Endothelial cell of umbilical vein (primary cell): ENCODE measurements around the gene GALK1. TPM values are rescaled to one million over a fixed set of nuclear protein-coding genes. Genes with fewer than 3 reads are reported as not detected.

Source experiments
- BruUV-seq: library from RNA; stranded (reverse); fragments of 400-500 nt; replicated peaks from 2 replicates; lab custom pipeline; 2021; lab: Mats Ljungman, UMichigan
- CTCF ChIA-PET: fragments of 300-600, 350-600 bp; sonication (Branson Sonifier 250); formaldehyde crosslinking; loops from one replicate; lab custom pipeline; 2021; ENCODE audit warnings: antibody characterized with exemption, inconsistent platforms; lab: Charles Lee
- POLR2A ChIA-PET: fragments of 300-600, 350-600 bp; sonication (Branson Sonifier 250); formaldehyde crosslinking; loops from one replicate; lab custom pipeline; 2021; ENCODE audit warnings: antibody characterized with exemption, inconsistent platforms; lab: Charles Lee
- DNase-seq: peaks from one replicate; pipeline ENCODE4 v3.0.0-alpha.2; 2011; ENCODE audit warnings: low read depth, low spot score
- FAIRE-seq: peaks from 2 replicates; lab custom pipeline; 2011; peaks lifted over from hg19 to GRCh38; lab: Jason Lieb, UNC
- H2AFZ ChIP-seq: 2 replicates; pipeline ENCODE4 v1.6.0; 2012; ENCODE audit warnings: low read depth, low read length, control low read depth, inconsistent platforms
- H3K27ac ChIP-seq: 2 replicates; pipeline ENCODE4 v1.5.1; 2011; ENCODE audit warnings: low read depth, mild to moderate bottlenecking, control low read depth, low read length, moderate library complexity; ENCODE audit not compliant: insufficient read depth
- H3K27me3 ChIP-seq, 2 experiments: 2 replicates each; pipeline versions ENCODE4 v1.6.0 to v1.6.1; 2011; ENCODE audit warnings: low read length in 2 of 2, mixed read lengths in 1 of 2; ENCODE audit not compliant: control insufficient read depth in 2 of 2, insufficient read depth in 2 of 2
- H3K36me3 ChIP-seq, 2 experiments: 2 replicates in 1 of 2; 3 replicates in 1 of 2; pipeline ENCODE4 v1.5.1; 2011; ENCODE audit warnings: low read length in 2 of 2, mild to moderate bottlenecking in 1 of 2, moderate library complexity in 1 of 2; ENCODE audit not compliant: control insufficient read depth in 2 of 2, insufficient read depth in 2 of 2; ENCODE audit errors: extremely low read depth in 1 of 2
- H3K4me1 ChIP-seq: 3 replicates; pipeline ENCODE4 v1.5.1; 2011; ENCODE audit warnings: mild to moderate bottlenecking, low read length; ENCODE audit not compliant: control insufficient read depth, insufficient read depth; ENCODE audit errors: extremely low read depth
- H3K4me2 ChIP-seq: 2 replicates; pipeline ENCODE4 v1.6.1; 2011; ENCODE audit warnings: low read length, control low read depth, mixed read lengths; ENCODE audit not compliant: insufficient read depth
- H3K4me3 ChIP-seq, 3 experiments: fragments of 200-600 bp in 1 of 3; sonication (generic), shearing (Covaris generic) in 1 of 3; replicated peaks in 1 of 3; 2 replicates each; pipeline ENCODE4 v1.5.1; 2011 to 2016; ENCODE audit warnings: control low read depth in 3 of 3, low read length in 3 of 3, mild to moderate bottlenecking in 2 of 3, inconsistent platforms in 1 of 3, low read depth in 1 of 3, moderate library complexity in 1 of 3; ENCODE audit not compliant: insufficient read depth in 1 of 3
- H3K79me2 ChIP-seq: 2 replicates; pipeline ENCODE4 v1.6.0; 2012; ENCODE audit warnings: low read length, inconsistent platforms; ENCODE audit not compliant: control insufficient read depth, insufficient read depth
- H3K9ac ChIP-seq: replicated peaks from 2 replicates; pipeline ENCODE3; 2011; ENCODE audit warnings: low read length, control low read depth; ENCODE audit not compliant: insufficient read depth; ENCODE audit errors: extremely low read depth
- H3K9me1 ChIP-seq: replicated peaks from 3 replicates; pipeline ENCODE4 v1.6.0; 2011; ENCODE audit warnings: mild to moderate bottlenecking, low read length; ENCODE audit not compliant: control insufficient read depth, insufficient read depth; ENCODE audit errors: extremely low read depth
- H3K9me3 ChIP-seq: replicated peaks from 2 replicates; pipeline ENCODE4 v1.5.1; 2012; ENCODE audit warnings: low read length, inconsistent platforms; ENCODE audit not compliant: control insufficient read depth, insufficient read depth
- H4K20me1 ChIP-seq: replicated peaks from 2 replicates; pipeline ENCODE3; 2011; ENCODE audit warnings: mild to moderate bottlenecking, low read length; ENCODE audit not compliant: control insufficient read depth, insufficient read depth; ENCODE audit errors: extremely low read depth
- CTCF ChIP-seq, 2 donors: IDR thresholded peaks; 1 replicate in 1 of 2; 2 replicates in 1 of 2; pipeline ENCODE4 v1.5.1; 2011; ENCODE audit warnings: low read length in 2 of 2, mild to moderate bottlenecking in 2 of 2, moderate library complexity in 2 of 2, control low read depth in 1 of 2, inconsistent platforms in 1 of 2, low read depth in 1 of 2; ENCODE audit not compliant: insufficient read depth in 1 of 2; ENCODE audit errors: extremely low read depth in 1 of 2
- JUN ChIP-seq: IDR thresholded peaks from 2 replicates; pipeline ENCODE4 v1.6.1; 2011; ENCODE audit warnings: borderline replicate concordance, low read depth; ENCODE audit not compliant: insufficient read length, insufficient read depth
- MYC ChIP-seq: IDR thresholded peaks from one replicate; pipeline ENCODE4 v1.6.1; 2011; ENCODE audit warnings: mild to moderate bottlenecking, low read depth, low read length
- POLR2A ChIP-seq: IDR thresholded peaks from 2 replicates; pipeline ENCODE4 v1.6.1; 2012; ENCODE audit warnings: low read depth, mild to moderate bottlenecking, control low read depth, low read length
- dilution Hi-C: fragments of 300-500 bp; cut with MboI; formaldehyde crosslinking; loops from one replicate; pipeline ENCODE4 v1.15.0; 2019; ENCODE audit warnings: low sequenced_read_pairs; ENCODE audit not compliant: extremely low pct_ligation_motif_present
- intact Hi-C: fragments of 100-400 bp; cut with micrococcal nuclease; formaldehyde crosslinking; loops from one replicate; pipeline ENCODE4 v1.10.0; 2022
- polyA plus RNA-seq, 4 experiments: library from polyadenylated mRNA; depleted of rRNA in 3 of 4; stranded (reverse) in 3 of 4; unstranded in 1 of 4; fragments of >200 nt; gene quantifications; 2 replicates each; pipeline versions ENCODE4 v1.2.1 to v1.2.3, GENCODE V29; 2011 to 2012; ENCODE audit warnings: missing spikeins in 1 of 4
- total RNA-seq: library from RNA; stranded (reverse); gene quantifications from 2 replicates; pipeline ENCODE4 v1.2.3, GENCODE V29; 2021

Gene GALK1
- total and polyA plus RNA-seq, 2 donors (not counting 3 experiments of a cell fraction or from before 2014, with no cell fraction given) = 45.8 to 63.7 TPM

- POLR2A ChIA-PET = interaction anchor here (2.1 kb wide), 1 partner anchor 118 kb away, joined by 7 read pairs; the partner anchor contains the start of gene SMIM5
- no peak for TF ChIP-seq POLR2A
- TF ChIP-seq CTCF (IDR thresholded peaks at IDR 0.05; ENCODE audit: extremely low read depth in 1 of 2, insufficient read depth in 1 of 2, low read depth in 1 of 2, low read length in 2 of 2) = no peak
- no peak for TF ChIP-seq JUN
- TF ChIP-seq MYC = no peak
- Histone ChIP-seq H3K27me3 (no peaks in the 10 kb centered on the region), H3K9me3 (no peaks in the 10 kb centered on the region), H2AFZ (no peak overlapping the region), H3K79me2 (no peaks in the 10 kb centered on the region), H3K9me1 (no peaks in the 10 kb centered on the region), H3K4me2 (no peak overlapping the region), H3K4me3 (no peak overlapping the region), H3K36me3 (no peaks in the 10 kb centered on the region), H3K9ac (no peak overlapping the region), H3K27ac (no peak overlapping the region), H4K20me1 (no peaks in the 10 kb centered on the region), H3K4me1 (no peaks in the 10 kb centered on the region)
- dilution Hi-C loops = no loop called here
- DNase-seq (no peak), FAIRE-seq (no peak)
- CTCF ChIA-PET = interaction anchor here (1.0 to 12.2 kb wide), 13 partner anchors 9 to 150 kb away, joined by 4 to 653 read pairs (median 9); partner anchors contain the start of genes GALK1, RECQL5, SAP30BP and SMIM5
- intact Hi-C loops = loop anchor here (1.0 kb wide), 3 partner anchors 118 to 325 kb away; partner anchors contain the start of gene SMIM5
- BruUV-seq = no TSS peak
Observed at GRCh38 chr17:75750661-75751423, 14.2 kb downstream of the GALK1 start.
